ENCODE data around the gene KRT26.
A peak's percentile ranks its signal among the peaks of the same experiment; 100 is the strongest.
"Not testable (repeated sequence)": the region's sequence is repeated elsewhere in the genome, so short reads cannot be mapped to it uniquely, and the experiment has no call there.

Gene KRT26, protein sequence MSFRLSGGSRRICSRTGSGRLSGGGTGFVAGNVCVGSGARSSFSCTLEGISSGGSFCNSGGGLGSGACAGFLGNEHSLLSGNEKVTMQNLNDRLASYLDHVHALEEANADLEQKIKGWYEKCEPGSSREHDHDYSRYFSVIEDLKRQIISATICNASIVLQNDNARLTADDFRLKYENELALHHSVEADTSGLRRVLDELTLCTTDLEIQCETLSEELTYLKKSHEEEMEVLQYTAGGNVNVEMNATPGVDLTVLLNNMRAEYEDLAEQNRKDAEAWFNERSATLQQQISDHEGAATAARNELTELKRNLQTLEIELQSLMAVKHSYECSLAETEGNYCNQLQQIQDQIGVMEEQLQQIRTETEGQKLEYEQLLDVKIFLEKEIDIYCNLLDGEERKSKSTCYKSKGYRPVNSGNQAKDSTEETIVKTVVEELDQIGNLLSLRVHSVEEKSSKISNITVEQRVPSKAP
- total RNA-seq = 0 to 0.13 (median 0) reads per million in 18 experiments

DNA sequence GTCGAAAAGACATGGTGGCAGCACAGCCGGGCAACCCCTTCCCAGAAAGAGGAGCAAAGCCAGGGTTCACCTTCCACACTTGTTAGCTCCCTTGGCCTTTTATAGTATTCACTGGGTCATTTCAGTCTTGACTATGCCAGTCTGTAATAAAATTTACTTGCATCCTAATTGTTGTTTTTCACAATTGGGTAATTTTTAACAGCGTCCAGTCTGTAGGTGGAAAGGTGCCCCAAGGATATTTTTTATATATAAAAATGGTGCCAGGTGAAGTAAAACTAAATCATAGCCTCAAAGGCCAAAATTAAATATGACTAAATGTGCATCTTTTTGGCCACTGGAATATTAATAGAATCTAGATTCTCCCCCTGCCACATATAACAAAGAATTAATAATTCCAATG is at the start of gene KRT26:
Gene KRT26 (minus strand): TSS at position 101 of the 400 bp plus-strand sequence. CDS start 88 bp downstream, at position 13.
- no peak for DNase-seq

GRCh38 chr17:40821536-40821935 is 49.5 kb upstream of the KRT26 start:
- DNase-seq = no peak

DNA sequence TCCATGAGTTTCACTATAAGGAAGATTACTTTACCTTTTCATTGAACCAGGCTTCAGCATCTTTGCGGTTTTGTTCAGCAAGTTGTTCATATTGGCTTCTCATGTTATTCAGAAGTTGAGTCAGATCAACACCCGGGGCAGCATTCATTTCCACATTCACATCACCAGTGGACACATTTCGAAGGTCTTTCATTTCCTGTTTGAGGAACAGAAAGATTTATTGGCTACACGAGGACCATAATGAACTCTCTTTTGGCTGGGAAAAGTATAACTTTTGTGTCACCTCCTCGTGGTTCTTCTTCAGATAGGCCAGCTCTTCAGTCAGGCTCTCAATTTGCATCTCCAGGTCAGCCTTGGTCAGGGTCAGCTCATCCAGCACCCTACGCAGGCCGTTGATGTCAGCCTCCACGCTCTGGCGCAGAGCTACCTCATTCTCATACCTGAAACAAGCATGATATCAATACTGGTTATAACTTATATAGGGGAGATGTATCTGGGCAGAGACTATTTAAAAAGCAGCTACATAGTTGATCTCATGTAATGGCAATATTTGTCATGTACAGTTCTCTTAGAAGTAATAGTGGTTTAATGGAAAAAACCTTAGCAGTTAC is 48.3 kb upstream of the KRT26 start:
- no peak for DNase-seq

DNA sequence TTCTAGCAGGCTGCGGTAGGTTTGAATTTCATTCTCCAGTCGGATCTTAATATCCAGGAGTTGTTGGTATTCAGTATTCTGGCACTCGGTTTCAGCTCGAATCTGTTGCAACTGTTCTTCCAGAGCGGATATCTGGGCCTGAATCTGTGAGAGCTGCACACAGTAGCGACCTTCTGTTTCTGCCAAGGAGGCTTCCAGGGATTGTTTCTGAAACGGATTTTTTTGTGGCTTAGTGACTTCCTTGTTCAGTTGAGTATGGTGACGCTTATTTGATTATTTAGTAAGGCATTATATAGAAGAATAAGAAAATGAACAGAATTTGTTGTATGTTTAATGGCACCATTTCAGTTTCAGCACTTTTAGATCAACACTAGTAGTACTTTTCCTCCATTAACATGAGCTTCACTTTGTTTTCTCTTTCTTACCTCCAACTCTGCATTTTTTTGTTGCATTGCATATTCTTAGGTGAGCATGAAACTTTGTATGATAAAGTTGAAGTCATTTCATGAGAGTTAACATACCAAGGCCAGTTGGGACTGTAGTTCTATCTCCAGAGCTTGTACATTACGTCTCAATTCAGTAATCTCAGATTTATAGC is 47.6 kb upstream of the KRT26 start:
- DNase-seq = no peak

DNA sequence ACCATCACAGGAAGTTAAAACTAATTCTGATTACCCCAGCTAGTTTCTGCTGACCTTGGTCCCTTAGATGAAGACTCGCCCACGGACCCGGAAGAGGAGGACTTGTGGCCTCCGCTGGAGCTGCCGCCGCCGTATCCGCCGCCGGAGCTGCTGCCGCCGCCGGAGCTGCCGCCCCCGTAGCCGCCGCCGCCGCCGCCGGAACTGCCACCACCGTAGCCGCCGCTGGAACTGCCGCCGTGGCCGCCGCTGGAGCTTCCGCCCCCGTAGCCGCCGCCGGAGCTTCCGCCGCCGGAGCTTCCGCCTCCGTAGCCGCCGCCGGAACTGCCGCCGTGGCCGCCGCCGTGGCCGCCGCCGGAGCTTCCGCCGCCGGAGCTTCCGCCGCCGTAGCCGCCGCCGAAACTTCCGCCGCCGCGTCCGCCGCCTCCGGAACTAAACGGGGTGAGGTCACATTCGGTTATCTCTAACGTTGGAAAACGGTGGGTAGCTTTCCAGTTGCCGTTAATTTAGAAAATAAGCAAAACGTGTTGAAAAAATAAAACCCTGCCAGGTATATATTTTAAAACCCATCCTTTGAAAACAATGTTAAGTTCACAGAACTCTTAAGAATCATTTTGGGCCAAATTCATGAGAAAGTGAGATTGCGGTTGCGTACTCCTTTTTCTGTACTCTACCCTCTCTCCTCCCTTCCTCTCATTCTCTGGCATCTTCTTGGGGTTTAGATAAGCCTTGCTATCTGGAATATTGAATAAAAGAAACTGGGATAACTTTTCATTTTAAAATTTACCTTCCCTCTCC is 46.9 kb upstream of the KRT26 start:
- DNase-seq = peak; percentile 86 to 90

DNA sequence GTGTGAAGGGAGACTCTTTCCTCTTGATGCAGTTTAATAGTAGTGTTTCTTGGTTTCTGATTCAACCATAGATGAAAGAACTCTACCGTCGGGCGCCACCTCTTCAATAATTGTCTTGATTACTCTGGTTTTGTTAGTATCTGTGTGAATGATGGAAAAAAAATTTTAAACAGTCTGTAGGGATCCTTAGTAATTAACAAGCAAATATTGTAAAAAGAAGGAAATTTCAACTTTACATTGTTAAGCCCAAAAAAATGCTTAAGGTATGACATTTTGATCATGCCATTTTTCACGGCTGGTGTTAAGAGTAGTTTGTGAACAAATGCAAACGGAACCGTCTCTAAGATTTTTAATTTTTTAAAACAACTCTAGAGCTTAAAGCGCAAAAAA is 46.3 kb upstream of the KRT26 start:
- DNase-seq = no peak

DNA sequence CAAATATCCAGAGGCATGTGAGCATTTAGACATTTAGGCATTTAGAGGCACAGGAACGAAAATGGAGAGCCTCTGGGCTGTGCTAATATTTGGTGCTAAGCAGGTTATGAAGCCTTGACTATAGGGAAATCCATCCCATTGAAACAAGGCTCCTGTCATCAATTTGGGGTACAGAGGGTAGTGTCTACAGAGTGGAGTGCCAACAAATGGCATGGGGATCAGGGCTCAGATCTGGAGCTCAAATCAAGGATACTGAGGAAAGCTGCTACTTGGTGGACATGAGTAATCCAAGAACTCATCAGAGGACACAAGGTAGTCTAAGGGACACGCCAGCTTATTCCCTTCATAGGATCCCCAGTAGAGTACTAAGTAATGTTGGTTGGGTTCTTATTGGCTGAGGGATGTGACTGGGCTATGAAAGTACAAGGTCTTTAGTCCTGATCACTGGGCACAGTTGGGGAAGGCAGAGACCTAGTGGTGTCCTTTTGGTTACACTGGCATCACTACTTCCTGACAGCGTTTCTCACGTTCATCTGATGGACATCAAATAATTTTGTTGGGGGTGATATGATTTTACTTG is 45.2 kb upstream of the KRT26 start:
- no peak for DNase-seq

DNA sequence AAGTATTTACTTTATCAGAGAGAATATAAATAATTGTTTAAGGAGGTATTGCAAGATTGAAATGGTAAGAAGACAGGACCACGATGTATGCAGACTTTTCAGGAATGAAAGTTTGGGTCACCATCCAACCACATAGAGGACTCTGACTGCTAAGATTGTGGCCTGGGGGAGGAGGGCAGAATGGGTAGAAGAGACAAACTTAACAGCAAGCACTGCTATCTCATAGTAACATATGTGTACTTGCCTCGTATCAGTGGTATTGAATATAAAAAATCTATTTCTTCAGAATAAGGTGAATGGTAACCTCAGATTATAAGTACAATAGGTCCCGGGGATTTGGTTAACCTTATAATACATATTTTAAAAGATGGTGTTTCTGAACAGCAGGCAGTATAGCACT is 44.6 kb upstream of the KRT26 start:
- no peak for DNase-seq

- DNase-seq = no peak
These were observed 43.4 kb upstream of the KRT26 start for GRCh38 chr17:40815381-40815780.

DNA sequence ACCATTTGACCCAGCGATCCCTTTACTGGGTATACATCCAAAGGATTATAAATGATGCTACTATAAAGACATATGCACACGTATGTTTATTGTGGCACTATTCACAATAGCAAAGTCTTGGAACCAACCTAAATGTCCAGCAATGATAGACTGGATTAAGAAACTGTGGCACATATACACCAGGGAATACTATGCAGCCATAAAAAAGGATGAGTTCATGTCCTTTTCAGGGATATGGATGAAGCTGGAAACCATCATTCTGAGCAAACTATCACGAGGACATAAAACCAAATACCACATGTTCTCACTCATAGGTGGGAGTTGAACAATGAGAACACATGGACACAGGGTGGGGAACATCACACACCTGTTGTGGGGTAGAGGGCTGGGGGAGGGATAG is 42.7 kb upstream of the KRT26 start:
- not testable (repeated sequence) for DNase-seq

DNA sequence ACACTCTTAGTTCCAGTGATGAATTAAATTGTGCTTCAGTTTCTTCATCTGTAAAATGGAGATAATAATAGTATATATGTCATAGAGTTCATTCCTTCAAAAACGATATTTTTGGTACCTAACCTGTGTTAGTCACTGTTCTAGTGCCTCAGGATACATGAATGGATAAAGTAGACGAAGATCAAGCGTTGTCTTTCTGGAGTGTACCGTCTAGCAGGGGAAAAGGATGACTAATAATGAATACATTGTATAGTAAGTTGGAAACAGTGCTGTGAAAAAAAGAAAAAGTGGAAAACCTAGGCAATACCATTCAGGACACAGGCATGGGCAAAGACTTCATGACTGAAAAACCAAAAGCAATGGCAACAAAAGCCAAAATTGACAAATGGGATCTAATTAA is 41.8 kb upstream of the KRT26 start:
- no peak for DNase-seq

DNA sequence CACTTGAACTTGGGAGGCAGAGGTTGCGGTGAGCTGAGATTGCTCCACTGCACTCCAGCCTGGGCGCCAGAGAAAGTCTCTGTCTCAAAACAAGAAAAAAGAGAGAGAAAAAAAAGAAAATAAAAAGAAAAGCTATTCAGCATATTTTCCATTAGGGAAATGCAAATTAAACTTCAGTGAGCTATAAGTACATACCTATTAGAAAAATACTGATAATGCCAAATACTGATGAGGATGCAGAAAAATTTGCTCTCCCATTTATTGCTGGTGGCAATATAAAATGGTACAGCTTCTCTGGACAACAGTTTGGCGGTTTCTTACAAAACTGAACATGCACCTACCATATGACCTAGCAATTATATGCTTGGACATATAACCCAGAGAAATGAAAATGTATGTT is 40.6 kb upstream of the KRT26 start:
- no peak for DNase-seq

- no peak for DNase-seq
These were observed 38.5 kb upstream of the KRT26 start for GRCh38 chr17:40810494-40810893.

DNA sequence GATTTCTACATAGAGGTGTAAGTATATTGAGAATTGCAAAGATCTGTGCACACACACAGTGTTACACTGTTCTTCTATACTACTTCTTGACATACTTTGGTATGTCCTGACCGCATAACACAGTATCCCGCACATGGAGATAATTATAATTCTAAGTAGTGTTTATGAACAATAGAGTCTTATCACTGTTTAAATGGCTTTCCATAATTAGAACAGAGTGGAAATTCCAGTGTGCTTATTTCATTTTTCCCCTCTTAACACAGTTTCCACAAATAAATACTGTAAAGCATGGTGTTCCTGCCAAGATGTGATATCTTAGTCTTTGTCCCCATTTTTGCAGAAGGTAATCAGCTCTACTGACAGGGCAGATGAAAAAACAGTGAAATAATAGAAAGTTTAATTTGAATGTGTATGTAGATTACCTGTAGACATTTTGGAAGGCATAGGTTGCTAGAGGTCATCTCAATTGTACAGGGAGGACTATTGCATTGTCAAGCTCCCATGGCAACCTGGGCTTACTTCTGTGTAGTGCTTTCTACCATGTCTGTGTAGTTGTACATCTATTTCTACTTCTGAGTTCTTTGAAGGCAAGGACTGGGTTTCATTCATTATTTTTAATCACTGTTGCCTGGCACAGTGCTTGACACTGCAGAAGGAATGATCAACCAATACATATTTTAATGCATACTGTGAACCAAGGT is 37.9 kb upstream of the KRT26 start:
- no peak for DNase-seq

DNA sequence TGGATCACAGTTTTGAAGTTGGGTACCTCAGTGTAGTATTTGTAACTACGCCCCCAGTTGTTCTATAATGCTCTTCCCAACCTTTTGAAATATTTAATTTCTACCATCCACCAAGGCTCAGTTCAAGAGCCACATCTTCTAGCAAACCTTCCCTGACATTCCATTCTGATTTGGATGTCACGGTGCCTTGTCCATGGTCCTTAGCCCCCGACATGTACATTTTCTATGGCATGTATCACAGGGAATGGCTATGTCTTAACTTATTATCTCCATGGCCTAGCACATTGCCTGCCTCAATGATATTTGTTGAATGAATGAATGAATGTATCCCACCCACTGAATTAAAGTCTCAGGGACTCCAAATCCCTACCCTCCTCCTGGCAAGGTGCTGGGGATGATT is 34.1 kb upstream of the KRT26 start:
- DNase-seq = no peak

- DNase-seq = peak; percentile 65 to 71
These were observed 31.6 kb upstream of the KRT26 start for GRCh38 chr17:40803617-40804082.

DNA sequence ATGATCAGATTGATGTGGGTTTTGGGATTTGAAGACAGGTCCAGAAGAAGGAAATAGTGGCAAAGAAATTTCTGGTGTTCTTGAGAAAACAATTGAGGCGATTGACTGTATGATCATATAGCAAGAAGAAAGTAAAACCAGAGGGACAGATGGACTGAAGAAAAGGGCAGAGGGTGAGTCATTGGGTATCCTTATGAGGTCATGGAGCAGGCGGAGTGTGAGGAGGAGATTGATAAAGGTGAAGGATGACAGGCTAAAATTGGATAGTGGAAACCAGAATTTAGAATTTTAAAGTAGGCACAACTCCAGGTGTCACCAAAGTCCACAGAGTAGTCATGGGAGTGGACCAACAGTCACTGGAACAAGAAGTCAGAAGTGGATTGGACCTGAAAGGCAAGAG is 29.2 kb upstream of the KRT26 start:
- no peak for DNase-seq

- DNase-seq = no peak
These were observed 28.4 kb upstream of the KRT26 start for GRCh38 chr17:40800381-40800780.

GRCh38 chr17:40799859-40800258 is 27.9 kb upstream of the KRT26 start, which contains the start of gene KRT28:
TSS of gene KRT28 (minus strand) at chr17:40799959. CDS start at chr17:40799893, 66 bp downstream.
- no peak for DNase-seq

- no peak for DNase-seq
These were observed 24.8 kb upstream of the KRT26 start for GRCh38 chr17:40796846-40797245.

GRCh38 chr17:40795019-40795667 is 23.1 kb upstream of the KRT26 start:
- DNase-seq = no peak

Measured in inflammatory macrophage (primary cell).